Activated naive CD8-positive, alpha-beta T cell treated with anti-CD3 and anti-CD28 coated beads, Interleukin-2, amount 10 ng/mL, durations not matched to agents 7 days and 5 days (primary cell): ENCODE measurements around the gene FBXW4. TPM values are rescaled to one million over a fixed set of nuclear protein-coding genes. Genes with fewer than 3 reads are reported as not detected.
"Not testable (repeated sequence)": the region's sequence is repeated elsewhere in the genome, so short reads cannot be mapped to it uniquely, and the experiment has no call there.

ENCODE experiments used
- ATAC-seq: fragments of 150-1000 bp; cut with Tn5 transposase; one replicate; pipeline ENCODE4 v1.10.0; 2021; ENCODE audit warnings: low read depth, moderate library complexity
- POLR2A ChIA-PET: fragments of 350-600 bp; sonication (Branson Sonifier 250); formaldehyde crosslinking; loops from one replicate; lab custom pipeline; 2021; ENCODE audit warnings: antibody characterized with exemption; lab: Charles Lee
- DNase-seq: peaks from one replicate; pipeline ENCODE4 v3.0.0; 2021
- H3K27ac Mint-ChIP-seq: one replicate; pipeline ENCODE4 v1.8.0; 2022; ENCODE audit warnings: mild to moderate bottlenecking, mixed read lengths
- H3K27me3 Mint-ChIP-seq: one replicate; pipeline ENCODE4 v1.8.0; 2022; ENCODE audit warnings: mild to moderate bottlenecking, moderate library complexity, mixed read lengths
- H3K36me3 Mint-ChIP-seq: one replicate; pipeline ENCODE4 v1.8.0; 2021; ENCODE audit warnings: mild to moderate bottlenecking, mixed read lengths
- H3K4me1 Mint-ChIP-seq: one replicate; pipeline ENCODE4 v1.8.0; 2021; ENCODE audit warnings: mixed read lengths
- H3K4me3 Mint-ChIP-seq: one replicate; pipeline ENCODE4 v1.8.0; 2022; ENCODE audit warnings: mild to moderate bottlenecking, moderate library complexity, mixed read lengths
- H3K9me3 Mint-ChIP-seq: one replicate; pipeline ENCODE4 v1.8.0; 2021; ENCODE audit warnings: mixed read lengths
- total RNA-seq, 2 experiments: library from RNA; stranded (reverse); gene quantifications; one replicate each; pipeline ENCODE4 v1.2.3, GENCODE V29; 2021

FBXW4 gene
- total RNA-seq, 2 experiments from 2014 or later: 58.9 to 65.7 TPM

DNA sequence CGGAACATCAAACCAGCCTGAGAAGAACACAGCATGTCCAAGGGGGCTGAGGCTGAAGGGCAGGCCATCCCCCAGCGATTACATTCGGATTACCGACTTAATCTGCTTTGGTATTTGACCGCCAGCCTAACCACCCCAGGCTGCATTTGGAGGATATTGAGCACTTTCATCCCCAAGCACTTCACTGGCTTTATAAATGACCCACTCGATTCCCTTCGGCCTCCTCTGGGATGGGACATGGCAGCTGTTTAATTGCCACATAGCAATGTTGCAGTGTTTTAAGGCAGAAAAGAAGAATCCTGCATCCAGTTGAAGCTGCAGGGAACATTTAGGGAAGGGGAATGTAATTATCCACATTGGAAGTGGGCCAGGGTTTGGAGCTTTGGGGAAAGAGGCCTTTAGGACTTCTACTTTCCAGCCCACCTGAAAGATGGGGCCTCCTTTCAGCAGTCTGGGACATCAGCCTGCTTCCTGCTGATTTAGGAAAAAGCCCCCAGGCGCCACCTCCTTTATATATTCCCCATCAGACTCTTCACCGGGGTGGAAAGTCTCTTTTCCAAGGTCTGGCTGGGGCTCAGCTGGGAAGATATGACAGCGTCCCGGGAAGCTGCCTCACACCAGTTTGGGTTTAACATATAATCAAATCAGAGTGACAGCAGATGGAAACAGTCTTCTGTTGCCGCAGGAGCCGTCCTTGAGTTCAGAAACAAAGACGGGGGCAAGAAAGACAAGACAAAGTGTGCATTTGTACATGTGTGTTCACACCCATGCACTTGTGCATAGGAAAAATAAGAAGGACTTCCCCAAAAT, 97.7 kb downstream of the FBXW4 start:
- ATAC-seq: no peak
- Mint-ChIP-seq H3K27ac (no peak overlapping the region), H3K9me3 (no peaks in the 10 kb centered on the region), H3K36me3 (no peaks in the 10 kb centered on the region), H3K4me1 (no peaks in the 10 kb centered on the region), H3K4me3 (no peak overlapping the region), H3K27me3 (no peaks in the 10 kb centered on the region)
- POLR2A ChIA-PET: no interaction called here
- DNase-seq: no peak

DNA sequence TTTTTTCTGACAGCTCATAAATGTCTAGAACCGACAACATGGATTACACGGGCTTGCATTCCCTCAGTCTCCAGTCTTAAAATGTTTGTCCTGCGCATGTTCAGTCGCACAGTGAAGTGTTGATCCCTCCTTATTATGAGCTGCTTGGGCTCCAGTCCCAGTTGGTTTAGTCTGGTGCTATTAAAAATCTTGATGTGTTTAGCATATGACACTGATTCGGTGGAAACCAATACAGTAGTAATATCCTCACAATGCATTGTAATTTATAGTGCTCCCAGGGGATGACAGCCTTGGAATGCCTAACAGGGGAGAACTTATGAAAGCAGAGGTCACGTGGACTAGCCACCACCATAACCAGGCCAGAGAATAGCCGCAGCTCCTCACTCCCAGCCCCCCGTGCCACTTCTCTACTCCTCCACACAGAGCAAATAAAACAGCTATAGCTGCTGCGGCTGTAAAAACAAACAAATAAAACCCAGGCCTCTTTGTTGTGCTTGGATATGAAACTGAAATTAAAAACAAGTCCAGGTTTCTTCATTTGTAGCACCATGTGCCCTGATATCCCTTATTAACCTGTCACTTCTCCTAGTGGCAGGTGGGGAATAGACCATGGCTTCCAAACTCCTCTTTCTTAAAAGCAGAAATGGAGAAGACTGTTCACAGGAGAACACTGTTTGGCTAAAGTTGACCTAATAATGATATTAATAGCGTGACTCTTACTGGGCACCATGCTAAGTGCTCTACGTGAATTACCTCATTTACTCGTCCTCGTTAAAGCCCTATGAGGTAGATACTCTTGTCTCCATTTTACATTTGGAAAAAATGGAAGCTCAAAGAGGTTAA, 99.2 kb downstream of the FBXW4 start:
- POLR2A ChIA-PET: no interaction called here
- Mint-ChIP-seq H3K4me1 (no peaks in the 10 kb centered on the region), H3K9me3 (no peaks in the 10 kb centered on the region), H3K4me3 (no peak overlapping the region), H3K27ac (no peak overlapping the region), H3K36me3 (no peaks in the 10 kb centered on the region), H3K27me3 (no peaks in the 10 kb centered on the region)
- ATAC-seq (no peak), DNase-seq (no peak)

DNA sequence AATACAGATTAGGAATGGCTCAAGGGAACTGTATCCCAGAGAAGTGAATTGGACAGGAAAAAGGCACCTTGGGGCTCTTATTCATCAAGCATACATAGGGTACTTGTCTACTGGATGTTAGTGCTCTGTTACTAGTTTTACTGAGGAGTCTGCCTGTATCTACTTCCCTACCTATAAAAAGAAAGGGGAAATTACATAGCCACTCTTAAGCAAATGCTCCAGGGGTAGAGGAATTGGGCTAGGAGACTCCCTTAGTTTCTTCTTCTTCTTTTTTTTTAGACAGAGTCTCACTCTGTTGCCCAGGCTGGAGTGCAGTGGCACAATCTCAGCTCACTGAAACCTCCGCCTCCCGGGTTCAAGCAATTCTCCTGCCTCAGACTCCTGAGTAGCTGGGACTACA, 101.6 kb downstream of the FBXW4 start:
- DNase-seq, H3K36me3 Mint-ChIP-seq, POLR2A ChIA-PET, H3K27me3 Mint-ChIP-seq, H3K4me3 Mint-ChIP-seq, H3K4me1 Mint-ChIP-seq, ATAC-seq, H3K27ac Mint-ChIP-seq, H3K9me3 Mint-ChIP-seq: not testable (repeated sequence)

DNA sequence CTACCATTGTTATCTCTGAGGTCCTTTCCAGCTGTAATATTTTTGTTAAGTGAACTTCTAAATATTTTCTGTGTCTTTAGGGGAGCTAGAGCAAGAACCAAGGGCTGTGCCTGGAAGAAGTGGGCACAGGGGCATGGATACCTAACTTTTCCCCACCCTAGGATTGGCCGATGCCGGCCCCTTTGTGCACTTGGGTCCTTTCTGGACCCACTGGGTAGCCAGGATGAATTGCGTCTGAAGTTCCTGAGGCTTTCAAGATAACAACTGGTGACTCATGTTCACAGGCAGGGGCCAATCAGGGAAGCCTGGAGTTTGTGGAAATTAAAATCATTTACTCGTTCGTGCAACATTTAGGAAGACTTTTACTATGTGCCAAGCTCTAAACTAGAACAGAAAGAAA, 106.1 kb downstream of the FBXW4 start:
- no peaks in the 10 kb centered on the region for H3K27me3 Mint-ChIP-seq
- H3K4me1 Mint-ChIP-seq: peaks cover 8% of the 10 kb centered on the region
- H3K36me3 Mint-ChIP-seq: peaks cover 4% of the 10 kb centered on the region
- POLR2A ChIA-PET: no interaction called here
- DNase-seq (no peak), ATAC-seq (no peak)
- H3K4me3 Mint-ChIP-seq: peak overlapping the region; percentile 94
- no peaks in the 10 kb centered on the region for H3K9me3 Mint-ChIP-seq
- no peak overlapping the region for H3K27ac Mint-ChIP-seq

DNA sequence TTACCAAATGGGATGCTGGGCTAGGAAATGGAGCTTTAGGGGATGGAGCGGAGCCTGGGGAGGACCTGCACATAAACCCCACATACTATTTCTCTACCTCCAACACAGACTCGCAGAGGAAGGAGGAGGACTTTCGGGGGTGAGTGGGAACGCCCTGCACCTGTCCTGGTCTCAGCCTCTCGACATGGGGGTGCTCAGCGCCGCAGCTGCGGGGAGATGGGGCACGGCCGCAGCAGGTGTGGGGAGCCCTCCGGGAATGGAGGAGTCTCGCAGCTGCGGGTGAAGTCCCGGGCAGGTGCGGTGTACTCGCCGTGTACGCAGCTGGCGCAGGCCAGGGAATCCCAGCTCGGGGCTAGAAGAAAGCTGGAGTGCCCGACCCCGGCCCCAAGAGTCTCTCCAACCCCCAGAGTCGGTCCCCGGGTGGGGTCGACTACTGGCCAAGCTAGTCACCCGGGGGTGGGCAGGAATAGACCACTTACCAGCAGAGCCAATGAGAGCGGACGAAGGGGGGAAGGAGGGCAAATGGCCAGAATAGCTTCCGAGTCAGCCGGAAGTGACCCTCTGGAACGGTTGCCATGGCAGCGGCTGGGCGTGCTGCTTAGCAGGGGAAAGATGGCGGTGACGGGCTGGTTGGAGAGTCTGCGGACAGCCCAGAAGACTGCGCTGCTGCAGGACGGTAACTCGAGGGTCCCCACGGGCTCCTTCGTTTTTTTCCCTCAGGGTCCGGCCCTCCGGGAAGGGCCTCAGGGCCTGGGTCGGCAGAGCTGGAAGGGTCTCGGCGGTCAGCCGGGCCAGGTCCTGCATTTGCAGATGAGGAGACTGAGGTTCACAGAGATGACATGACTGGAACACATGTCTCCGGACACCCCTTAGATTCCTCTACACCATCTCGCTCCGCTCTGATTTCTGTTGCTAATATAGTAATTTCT, 107.0 kb downstream of the FBXW4 start, which contains the start of the genes DPCD and POLL:
DPCD (plus strand) TSS at position 597 of the 929 bp plus-strand sequence; CDS start at position 613, 16 bp downstream.
POLL (minus strand) TSS at position 533 of the 929 bp plus-strand sequence. CDS start 897 bp downstream, outside the sequence.
- POLR2A ChIA-PET: interaction anchor here (1.0 to 1.5 kb wide), 4 partner anchors 15 to 556 kb away, joined by 3 to 4 read pairs (median 4); no protein-coding TSS in a partner anchor
- Mint-ChIP-seq H3K27me3 (no peaks in the 10 kb centered on the region), H3K36me3 (peaks cover 4% of the 10 kb centered on the region), H3K4me1 (peaks cover 8% of the 10 kb centered on the region), H3K9me3 (no peaks in the 10 kb centered on the region), H3K4me3 (peak within 1 kb of the TSS; percentile 94), H3K27ac (peak within 1 kb of the TSS; percentile 88)
- peak; percentile 89 for DNase-seq
- peak; percentile 95 for ATAC-seq

DNA sequence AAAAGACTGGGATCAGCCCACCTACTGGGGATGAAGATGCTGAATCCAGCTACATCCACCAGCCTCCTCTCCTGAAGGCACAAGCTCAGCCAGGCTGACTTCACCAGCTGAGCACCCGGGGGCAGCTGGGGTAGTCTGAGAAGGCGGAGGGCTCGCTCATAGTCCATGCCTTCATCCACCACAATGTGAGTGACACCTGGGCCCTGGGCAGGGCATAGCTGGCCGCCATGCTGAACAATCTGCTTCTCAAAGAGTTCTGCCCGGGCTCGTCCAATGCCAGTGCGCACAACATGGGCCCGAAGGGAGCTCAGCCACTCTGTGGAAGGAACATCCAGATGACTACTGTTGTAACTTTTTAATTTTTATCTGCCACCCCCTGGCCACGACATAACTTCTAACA, 109.1 kb downstream of the FBXW4 start:
- Mint-ChIP-seq H3K9me3 (no peaks in the 10 kb centered on the region), H3K36me3 (peaks cover 4% of the 10 kb centered on the region), H3K27ac (no peak overlapping the region), H3K4me3 (peak overlapping the region; percentile 11), H3K27me3 (no peaks in the 10 kb centered on the region), H3K4me1 (peaks cover 8% of the 10 kb centered on the region)
- ATAC-seq (no peak), DNase-seq (no peak)
- POLR2A ChIA-PET: interaction anchor here (0.6 kb wide), 1 partner anchor 10 kb away, joined by 3 read pairs; no protein-coding TSS in a partner anchor

DNA sequence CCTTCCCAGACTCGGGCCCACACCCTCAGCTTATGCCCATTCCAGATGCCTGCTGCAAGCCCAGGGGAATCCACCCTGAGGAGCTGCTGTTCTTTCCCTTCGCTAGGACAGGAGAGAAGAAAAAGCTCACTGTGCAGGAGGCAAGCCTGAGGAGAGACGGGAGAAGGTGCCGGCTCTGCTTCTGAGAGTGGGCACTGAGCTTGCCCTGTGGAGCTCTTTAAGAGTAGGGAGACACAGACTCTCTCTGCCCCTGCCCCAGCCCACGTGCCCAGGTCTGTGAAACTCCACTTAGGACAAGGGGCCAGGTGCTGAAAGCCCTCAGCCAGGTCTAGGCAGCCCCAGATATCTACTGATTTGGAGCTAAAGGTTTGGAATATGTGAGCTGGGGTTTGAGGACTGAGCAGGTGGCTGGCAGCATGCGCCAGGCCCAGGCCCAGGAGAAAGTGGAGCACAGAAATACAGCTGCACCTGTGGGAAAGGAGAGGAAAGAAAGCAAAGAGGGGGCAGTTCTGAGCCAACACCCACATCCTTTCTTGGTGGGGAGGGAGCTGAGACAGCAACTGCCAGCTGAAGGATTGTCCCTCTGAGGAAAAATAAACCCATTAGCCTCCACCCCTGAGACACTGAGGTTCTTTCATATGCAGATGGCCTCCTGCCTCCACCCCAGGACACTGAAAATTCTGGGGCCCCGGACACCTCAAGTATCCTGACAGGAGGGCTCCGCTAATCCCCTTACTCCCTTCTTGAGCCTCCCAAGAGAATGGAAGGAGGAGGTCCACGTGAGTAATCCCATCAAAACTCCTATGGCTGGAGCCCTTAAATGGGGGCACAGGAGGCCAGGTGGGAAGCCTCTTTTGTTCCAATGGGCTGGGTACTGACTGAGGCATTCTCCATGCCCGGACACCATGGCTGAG, 114.2 kb downstream of the FBXW4 start:
- ATAC-seq (no peak), DNase-seq (no peak)
- Mint-ChIP-seq H3K4me1 (no peaks in the 10 kb centered on the region), H3K27me3 (no peaks in the 10 kb centered on the region), H3K36me3 (peaks cover 4% of the 10 kb centered on the region), H3K9me3 (no peaks in the 10 kb centered on the region), H3K27ac (no peak overlapping the region), H3K4me3 (no peak overlapping the region)
- POLR2A ChIA-PET: no interaction called here

DNA sequence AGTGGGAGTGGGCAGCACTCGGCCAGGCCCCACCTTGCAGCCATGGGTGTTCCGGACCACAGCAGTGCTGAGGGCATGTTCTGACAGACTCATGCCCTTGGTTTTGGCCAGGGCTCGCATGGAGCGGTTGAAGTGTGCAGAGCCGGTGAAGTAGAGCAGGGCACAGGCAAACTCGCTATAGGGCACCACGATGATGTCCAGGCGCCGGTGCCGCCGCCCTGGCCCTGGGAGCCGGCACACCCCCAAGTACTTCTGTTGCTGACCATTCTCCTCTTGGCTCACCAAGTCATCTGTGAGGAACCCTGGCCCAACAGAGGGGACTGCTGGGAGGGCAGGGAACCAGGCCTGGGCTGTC, 115.5 kb downstream of the FBXW4 start:
- DNase-seq: no peak
- no peaks in the 10 kb centered on the region for H3K9me3 Mint-ChIP-seq
- ATAC-seq: no peak

DNA sequence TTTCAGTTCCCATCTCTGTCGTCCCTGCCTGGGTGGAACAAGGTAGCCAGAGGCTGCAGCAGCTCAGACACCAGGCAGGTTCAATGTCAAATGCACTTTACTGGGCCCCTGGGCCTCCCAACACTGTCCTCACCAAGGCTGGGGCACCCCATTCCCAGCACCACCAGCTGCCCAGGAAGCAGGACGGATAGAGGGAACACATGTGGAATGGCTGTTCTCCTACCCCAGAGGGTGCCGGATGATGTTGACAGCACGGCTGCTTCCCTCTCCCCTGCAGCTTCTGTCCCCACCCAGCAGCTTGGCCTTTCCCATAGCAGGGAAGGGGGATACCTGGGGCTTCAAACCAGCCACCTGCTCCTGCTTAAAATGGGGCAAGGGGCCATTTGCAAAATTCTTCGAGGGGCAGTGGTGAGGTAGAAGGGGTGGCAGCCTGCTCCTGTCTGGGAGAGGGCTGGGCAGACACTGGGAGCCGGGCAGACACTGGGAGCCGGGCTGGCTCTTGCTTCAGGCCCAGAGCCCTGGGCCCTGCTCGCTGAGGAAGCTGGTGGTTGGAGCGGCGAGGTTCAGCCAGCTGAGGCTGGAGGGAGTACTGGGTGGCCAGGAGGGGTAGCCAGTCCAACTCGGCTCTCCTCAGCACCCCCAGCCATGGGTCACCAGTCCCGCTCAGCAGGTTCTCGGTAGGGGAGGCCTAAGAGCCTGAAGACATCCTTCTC, 116.0 kb downstream of the FBXW4 start:
- POLR2A ChIA-PET: no interaction called here
- Mint-ChIP-seq H3K27me3 (no peaks in the 10 kb centered on the region), H3K4me1 (no peaks in the 10 kb centered on the region), H3K4me3 (no peak overlapping the region), H3K36me3 (no peaks in the 10 kb centered on the region), H3K27ac (no peak overlapping the region), H3K9me3 (no peaks in the 10 kb centered on the region)
- DNase-seq (no peak), ATAC-seq (no peak)

More for the DNA sequence above, 115.5 kb downstream of the FBXW4 start:
- H3K4me3 Mint-ChIP-seq: no peak overlapping the region
- peaks cover 3% of the 10 kb centered on the region for H3K36me3 Mint-ChIP-seq
- H3K27me3 Mint-ChIP-seq: no peaks in the 10 kb centered on the region
- H3K4me1 Mint-ChIP-seq: no peaks in the 10 kb centered on the region
- POLR2A ChIA-PET: no interaction called here
- H3K27ac Mint-ChIP-seq: no peak overlapping the region

DNA sequence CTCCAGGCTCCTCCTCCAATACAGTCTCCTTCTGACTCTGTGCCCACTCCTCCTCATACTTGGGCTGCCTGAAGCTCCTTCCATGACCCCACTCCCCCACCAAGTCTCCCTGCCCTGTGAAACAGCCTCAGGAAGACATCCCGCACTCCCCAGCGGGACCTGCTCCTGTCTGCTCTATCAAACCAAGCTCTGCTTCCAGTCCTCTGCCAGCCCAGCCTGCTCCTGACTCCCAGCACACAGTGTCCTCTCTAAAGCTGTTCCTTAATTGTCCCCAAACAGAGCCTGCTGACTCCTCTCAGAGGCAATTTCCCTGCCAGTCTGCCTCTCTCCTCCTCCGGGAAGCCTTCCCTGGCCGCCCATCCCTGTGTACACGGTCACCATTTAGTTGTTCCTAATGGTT, 116.8 kb downstream of the FBXW4 start:
- Mint-ChIP-seq H3K27ac (no peak overlapping the region), H3K9me3 (no peaks in the 10 kb centered on the region), H3K36me3 (no peaks in the 10 kb centered on the region), H3K27me3 (no peaks in the 10 kb centered on the region), H3K4me3 (no peak overlapping the region), H3K4me1 (no peaks in the 10 kb centered on the region)
- no peak for ATAC-seq
- POLR2A ChIA-PET: interaction anchor here (1.1 kb wide), 1 partner anchor 263 kb away, joined by 3 read pairs; no protein-coding TSS in a partner anchor
- DNase-seq: no peak

DNA sequence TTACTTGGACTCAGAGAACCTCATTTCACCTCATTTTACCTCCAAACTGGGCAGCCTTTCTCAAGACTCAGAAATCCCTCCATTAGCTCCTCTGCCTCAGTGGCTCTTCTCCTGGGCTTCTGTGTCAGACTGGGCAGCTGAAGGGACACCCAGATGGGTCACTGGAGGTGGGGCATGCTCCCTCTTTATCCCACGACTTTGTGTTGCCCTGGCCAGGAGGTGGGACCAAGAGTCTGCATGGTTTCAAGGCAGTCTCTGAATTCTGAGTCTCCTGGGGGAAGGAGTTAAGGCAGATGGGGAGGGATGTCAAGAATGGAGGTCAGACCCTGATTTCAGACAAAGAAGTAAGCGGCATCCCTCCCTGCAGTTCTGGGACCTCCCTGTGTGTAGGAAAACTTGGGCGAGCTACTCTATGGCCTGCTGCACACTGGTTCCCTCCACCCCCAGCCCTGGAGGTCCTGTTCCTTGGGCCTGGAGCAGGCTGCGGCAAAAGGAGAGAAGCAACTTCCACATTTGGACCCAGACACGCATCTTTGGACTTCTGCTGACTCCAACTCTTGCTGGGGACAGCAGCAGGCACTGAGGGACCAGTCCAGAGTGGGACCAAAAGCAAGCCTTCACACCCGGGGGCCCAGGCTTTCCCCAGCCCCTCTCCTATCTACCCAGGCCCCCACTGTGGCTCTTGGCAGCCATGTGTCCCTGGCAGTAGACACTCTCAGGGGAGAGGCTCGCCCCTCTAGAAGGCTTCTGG, 117.7 kb downstream of the FBXW4 start:
- Mint-ChIP-seq H3K27me3 (no peaks in the 10 kb centered on the region), H3K36me3 (no peaks in the 10 kb centered on the region), H3K4me1 (no peaks in the 10 kb centered on the region), H3K4me3 (no peak overlapping the region), H3K9me3 (no peaks in the 10 kb centered on the region), H3K27ac (no peak overlapping the region)
- POLR2A ChIA-PET: interaction anchor here (1.1 kb wide), 1 partner anchor 264 kb away, joined by 3 read pairs; no protein-coding TSS in a partner anchor
- DNase-seq (no peak), ATAC-seq (no peak)
